GM21723 (cell line): Measurements from ENCODE around the gene LRRIQ1.

Experiments used
- ATAC-seq: cut with Tn5 transposase; IDR thresholded peaks from one replicate; pipeline ENCODE4 v1.9.1; 2021; ENCODE audit warnings: mild to moderate bottlenecking, moderate library complexity; ENCODE audit not compliant: unreplicated experiment

LRRIQ1 gene

DNA sequence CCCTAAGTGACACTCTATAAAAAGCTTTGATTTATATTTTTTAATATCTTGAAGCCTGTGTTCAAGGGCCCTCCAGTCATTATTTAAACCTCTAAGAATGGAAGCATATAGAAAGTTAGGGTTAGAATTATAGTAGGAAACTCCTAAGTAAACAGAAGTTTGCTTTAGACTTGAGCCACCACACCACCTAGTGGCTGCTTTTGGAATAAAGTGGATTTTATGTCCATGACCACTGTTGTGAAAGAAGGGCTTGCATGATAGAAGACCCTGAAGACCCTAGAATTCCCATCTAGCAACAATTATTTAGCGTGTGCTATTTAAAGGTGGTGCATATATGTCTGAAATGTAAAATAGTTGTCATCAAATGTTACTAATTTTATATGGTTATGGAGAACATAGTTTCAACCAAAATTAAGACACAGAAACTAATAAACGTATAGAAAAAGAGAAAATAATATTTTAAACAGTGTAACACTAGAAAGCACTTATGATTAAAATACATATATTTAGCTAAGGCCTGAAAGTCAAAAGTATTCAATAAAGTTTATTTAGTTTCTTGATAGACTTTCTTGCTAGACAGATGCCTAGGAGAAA, 21.3 kb downstream of the LRRIQ1 start:
- peak; percentile 92 for ATAC-seq

DNA sequence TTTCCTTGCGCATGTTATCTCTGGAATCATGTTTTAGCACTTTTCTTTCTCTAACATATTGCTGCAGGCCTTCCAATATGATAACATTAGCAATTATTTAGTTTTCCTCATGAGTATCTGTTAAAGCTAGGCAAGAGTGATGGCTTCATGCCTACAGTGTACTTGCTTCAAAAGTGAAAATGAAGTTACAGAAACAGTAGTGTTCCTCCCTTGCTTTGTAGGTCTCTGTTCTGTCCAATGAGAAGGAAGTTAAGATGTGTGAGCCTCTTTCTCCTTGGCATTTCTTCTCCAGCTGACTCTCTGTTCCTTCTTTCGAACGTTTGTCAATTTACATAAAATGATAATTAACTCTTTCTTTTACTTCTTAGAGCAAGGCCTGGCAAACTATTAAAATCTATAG, 22.2 kb downstream of the LRRIQ1 start:
- no peak for ATAC-seq

DNA sequence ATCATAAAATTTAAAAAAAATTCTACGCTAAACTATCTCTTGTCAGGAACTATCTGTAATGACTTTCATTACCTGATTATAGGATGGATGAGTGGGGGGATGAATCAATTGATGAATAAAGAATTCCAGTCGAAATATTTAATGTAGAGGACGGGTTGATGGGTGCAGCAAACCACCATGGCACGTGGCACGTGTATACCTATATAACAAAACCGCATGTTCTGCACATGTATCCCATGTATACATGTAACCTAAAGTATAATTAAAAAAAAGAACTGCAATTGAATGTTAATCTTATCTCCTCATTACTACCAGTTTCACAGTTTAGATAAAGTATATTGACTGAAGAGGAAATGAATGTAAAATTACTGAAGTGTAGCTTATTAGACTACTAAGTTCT, 23.4 kb downstream of the LRRIQ1 start:
- no peak for ATAC-seq

DNA sequence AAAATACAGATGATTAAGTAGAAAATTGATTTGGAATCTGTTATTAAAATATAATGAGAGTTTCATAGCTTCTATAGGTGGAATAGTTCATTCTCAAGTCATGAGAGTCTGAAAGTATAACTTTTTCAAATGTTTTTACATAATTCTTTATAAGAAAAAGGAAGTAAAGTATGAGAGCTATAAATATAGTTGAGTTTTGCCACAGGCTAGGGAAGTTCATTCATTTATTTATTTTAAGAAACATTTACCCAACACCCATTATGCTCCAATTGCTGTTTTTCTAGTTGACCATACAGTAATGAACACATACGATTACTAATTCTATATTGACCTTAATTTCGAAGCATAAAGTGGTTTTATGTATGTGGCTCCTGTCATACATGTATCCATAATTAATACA, 24.8 kb downstream of the LRRIQ1 start:
- no peak for ATAC-seq

DNA sequence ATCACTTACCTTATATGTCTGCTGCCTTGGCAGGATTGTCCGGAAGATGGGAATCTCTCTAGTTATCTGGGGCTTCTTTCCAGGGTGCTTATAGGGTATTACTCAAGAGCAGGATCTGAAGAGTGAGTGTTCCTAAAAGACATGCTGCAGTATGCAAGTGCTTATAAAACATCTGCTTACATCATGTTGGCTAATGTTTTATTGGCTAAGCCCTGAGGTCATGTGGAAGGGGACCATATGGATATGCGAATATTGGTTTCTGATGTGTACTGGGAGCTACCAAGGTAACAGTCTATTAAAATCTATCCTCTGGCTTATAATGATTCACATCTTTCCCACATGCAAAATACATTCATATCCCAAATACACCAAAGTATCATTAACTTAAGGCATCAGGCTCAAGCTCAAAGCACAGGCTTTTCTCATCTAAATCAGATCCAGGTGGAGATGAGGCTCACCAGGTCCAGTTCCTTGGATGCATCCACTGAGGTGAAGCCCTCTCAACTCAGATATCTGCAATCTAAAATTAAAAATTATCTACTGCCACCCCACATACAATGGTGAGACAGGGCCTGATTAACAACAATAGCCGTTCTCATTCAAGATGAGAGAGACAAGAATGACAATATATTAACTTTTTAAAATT, 29.8 kb downstream of the LRRIQ1 start:
- no peak for ATAC-seq

DNA sequence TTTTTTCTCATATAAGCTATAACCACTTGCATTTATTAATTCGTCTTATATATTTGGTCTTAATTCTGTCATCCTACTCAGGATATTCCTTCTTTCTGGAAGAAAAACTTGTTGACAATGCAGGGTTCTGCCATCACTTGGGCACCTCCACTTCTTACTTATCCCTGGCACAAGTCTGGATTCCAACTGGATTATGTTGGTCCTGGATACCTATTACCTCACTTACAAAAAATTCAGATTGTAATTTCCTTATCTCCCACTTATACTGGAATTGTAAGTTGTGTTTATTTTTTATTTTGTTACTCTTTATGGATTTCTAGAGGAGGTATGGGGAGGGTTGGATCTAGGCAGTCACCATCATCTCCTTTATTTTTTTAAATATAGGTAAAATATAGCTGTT, 36.7 kb downstream of the LRRIQ1 start:
- ATAC-seq: no peak

DNA sequence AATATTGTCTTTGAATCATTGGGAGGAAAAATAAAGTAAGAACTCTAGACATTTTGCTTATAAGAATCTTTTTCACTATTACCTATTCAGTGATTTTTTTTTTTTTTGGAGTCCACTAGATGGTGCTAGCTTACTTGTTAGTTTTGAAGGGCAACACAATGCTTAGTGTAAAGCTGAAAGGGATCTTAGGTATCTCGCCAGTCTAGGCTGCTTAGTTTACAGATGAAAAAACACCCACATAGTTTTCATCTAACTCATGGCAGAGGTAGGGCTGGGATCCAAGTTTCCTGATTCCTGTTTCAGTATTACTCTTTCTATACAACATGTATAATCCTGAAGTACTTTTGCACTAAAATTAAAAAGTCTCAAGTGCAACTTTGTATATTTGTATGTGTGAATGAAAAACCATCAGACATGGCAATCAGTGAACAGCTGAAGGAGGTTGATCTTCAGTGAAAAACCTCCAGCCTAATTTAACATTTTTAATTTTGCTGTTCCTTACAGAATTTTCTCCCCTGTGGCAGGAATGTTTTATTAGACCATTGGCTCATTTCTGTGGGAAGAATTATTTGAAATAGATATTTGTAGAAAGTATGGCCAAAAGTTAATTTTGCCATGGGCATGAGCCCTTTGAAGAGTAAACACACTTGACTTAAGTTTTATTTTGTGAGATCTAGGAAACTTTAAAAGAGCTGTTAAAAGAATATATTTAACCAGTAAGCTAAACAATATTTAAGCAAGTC, 40.7 kb downstream of the LRRIQ1 start:
- ATAC-seq: peak; percentile 85

DNA sequence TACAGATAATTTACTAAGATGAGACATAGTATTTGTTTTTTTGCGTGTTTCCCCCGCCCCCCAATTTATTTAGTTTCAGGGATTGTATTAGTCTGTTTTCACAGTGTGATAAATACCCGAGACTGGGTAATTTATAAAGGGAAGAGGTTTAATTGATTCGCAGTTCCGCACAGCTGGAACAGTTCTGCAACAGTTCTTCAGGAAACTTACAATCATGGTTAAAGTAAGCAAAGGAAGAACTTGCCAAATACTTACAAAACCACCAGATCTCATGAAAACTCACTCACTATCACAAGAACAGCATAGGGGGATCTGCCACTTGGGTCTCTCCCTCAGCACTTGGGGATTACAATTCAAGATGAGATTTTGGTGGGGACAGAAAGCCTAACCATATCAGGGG, 48.9 kb downstream of the LRRIQ1 start:
- no peak for ATAC-seq

DNA sequence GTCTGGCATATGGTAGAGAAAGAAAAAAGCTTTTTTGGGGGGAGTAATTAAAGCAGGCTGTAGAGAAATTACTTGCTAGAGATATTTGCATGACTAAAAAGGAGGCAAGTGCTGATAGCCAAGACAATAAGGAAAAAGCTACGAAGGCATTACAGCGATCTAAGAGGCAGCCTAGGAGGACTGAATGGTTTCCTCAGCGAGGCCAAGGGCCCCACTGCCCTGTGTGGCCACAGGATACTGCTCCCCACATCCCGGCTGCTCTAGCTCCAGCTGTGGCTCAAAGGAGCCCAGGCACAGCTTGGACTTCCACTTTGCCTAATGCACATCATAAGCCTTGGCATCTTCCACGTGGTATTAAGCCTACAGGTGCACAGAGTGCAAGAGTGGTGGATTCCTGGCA, 53.6 kb downstream of the LRRIQ1 start:
- ATAC-seq: no peak

DNA sequence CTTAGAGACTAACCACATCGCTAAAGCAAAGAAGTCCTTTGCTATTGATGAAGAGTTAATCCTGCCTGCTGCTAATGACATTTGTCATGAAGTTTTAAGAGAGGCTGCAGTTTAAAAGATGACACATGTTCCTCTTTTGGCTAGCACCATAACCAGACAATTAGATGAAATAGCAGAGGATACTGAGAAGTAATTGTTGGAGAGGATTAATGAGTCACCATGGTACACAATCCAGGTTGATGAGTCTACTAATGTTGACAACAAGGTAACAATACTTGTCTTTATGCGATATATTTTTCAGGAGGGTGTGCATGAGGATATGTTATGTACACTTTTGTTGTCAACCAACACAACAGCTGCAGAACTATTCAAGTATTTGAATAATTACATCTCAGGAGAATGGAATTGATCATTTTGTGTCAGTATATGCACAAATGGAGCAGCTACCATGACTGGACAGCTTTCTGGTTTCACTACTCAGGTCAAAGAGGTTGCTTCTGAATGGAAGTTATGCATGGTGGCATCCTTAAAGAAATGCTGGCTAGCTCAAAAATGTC, 56.7 kb downstream of the LRRIQ1 start:
- no peak for ATAC-seq

DNA sequence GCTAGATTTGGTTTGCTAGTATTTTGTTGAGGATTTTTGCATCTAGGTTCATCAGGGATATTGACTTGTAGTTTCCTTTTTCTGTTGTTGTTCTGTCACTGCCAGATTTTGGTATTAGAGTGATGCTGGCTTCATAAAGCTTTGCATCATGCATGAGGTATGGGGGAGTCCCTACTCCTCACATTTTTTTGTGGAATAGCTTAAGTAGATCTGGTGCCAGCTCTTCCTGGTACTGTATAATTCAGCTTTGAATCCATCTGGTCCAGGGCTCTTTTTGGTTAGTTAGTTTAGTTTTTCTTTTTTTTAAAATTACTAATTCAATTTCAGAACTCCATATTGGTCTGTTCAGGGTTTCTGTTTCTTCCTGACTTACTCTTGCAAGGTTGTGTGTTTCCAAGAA, 59.4 kb downstream of the LRRIQ1 start:
- no peak for ATAC-seq

DNA sequence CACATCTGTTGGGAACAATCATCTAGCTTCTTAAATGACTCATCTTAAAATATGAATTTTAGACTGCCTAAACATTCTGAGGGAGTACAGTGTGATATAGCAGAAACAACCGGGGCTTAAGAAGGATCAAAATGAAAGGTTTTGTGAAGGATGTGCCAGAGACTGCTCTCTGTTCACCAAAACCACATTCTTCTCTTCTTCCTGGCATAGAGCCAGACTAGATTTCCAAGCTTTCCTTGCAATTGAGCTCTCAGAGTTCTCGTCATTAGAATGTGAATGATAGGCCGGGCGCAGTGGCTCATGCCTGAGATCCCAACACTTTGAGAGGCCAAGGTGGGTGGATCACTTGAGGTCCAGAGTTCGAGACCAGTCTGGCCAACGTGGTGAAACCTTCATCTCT, 94.5 kb downstream of the LRRIQ1 start:
- ATAC-seq: no peak

DNA sequence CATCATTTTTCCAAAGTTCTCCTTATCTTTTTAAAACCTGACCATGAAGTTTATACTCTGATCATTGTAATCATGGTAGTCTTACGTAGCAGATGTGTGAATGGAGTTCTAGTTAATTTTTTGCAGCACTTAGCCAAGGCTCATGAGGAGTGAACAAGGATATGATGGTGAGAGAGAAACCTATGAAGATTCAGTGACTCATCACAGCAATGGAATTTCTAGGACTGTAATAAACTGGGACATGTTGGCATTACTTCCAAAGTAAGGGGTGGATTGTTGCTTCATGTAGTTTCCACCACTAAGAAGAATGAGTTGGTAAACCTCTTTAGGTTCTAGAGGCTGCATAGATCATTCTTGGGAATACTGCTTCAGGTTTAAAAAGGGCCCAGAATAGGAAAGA, 102.7 kb downstream of the LRRIQ1 start:
- no peak for ATAC-seq

DNA sequence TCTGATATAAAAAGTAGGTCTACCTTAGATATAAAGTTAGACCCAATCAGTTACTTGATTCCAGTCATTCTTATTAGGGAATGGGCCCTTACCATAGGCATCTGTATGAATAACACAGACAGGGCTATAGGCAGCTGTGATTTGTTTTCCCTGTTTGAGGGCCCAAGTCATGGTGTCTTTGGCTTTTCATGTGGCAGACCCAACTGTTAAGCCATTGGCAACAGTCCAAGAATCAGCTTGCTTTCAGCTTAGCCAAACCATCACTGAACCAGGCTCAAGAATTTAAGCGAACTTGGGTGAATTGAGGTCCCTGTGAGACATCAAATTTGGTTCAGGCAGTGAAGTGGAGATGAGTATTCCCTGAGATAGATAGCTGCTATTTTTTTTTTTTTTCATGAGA, 111.2 kb downstream of the LRRIQ1 start:
- ATAC-seq: no peak

DNA sequence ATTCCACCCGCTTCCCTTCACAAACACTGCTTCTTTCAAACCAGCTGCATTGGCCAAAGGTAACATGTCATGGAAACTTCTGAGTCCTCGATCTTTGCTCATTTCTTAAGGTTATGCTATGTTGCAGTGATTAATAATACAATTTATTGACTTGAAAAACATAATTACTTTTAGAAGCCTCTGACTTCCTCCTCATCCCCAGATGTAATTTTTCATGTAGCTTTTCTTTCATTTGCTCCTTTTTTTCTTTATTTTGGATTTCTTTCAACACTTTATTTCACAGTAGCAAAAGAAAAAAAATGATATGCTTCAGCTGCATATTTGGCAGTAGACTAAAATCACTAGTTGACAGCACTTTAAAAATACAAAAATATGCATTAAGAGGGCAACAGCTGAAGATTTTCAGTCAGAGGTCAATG, 116.2 kb downstream of the LRRIQ1 start:
- ATAC-seq: no peak

DNA sequence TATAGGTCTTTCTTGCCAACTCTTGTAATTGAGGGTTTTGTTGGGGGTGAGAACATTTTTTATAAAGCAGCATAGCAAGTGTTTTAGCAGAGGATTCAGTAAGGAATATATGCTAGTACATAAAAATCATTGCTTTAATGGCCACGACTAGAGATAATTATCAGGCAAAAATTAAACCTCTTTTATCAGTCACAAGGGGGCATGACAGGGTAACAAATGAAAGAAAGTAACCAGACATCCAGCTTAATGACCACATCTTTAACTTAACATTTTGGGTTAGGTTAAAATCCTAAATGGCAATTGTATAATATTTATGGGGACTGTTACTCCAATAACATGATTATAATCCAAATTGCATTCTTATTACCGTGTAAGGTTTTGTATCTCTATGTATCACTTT, 119.6 kb downstream of the LRRIQ1 start:
- no peak for ATAC-seq

DNA sequence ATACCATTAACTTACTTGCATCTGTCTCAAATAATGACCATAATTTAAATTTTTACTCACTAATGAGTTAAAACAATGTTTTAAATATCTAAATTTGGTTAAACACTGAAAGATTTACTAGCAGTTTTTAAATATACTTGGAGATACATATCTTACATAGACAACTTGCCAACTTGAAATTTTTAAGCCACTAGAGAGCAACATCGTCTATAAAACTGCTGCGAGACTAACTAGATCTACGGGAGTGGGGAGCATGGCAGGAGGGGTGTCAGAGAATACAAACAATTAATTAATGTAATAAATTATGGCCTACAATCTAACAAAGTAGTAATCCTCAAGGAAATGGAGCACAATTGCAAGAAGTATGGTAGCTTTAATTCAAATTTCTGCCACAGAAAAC, 120.4 kb downstream of the LRRIQ1 start:
- no peak for ATAC-seq

DNA sequence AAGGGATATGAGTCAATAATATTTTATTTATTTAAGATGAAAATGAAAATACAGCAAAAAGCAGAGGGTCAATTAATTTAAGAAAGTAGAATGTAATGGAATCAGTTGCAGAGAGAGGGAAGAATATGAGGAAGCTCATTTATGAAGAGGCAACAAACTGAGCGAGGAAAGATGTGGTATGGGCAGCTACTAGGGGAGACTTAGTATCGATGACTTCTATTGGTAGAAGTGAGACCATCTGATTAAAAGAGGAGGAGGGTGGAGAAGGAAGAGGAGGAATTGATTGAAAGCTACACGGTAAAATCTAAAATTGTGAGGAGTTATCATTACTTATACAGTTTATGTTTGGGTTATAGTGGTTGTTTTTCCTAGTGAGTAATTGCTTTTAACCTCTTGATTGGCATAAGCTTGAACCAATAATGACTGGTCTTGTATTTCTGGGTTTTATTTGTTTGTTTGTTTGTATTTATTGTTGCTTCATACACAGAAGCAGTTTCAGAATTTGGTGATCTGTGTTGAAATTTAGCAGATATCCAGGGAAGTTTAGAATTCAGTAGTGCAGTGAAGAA, 121.0 kb downstream of the LRRIQ1 start:
- no peak for ATAC-seq

DNA sequence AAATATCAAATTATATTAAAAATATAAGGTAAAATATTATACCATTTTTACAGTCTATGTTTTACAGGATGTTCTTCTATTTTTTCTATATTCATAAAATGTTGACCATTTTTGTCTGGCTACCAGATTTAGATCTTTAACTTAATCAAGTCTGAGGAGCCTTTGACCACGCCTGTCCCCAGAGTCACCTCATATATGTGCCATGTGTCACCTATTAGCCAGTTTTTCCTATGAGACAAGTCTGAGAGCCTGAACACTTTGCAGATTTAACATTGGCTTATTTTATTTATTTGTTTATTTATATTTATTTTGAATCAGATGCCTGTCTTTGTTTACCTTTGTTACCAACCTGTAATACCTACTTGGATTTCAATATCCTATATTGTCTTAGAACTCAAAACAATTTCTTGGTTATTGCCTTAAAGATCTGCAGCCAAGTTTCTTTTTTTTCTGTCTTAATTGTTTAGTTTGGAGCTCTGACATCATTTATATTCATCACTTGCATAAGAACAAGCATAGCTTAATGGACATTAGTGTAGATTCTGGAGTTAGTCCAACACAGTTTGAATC, 127.7 kb downstream of the LRRIQ1 start:
- ATAC-seq: no peak

DNA sequence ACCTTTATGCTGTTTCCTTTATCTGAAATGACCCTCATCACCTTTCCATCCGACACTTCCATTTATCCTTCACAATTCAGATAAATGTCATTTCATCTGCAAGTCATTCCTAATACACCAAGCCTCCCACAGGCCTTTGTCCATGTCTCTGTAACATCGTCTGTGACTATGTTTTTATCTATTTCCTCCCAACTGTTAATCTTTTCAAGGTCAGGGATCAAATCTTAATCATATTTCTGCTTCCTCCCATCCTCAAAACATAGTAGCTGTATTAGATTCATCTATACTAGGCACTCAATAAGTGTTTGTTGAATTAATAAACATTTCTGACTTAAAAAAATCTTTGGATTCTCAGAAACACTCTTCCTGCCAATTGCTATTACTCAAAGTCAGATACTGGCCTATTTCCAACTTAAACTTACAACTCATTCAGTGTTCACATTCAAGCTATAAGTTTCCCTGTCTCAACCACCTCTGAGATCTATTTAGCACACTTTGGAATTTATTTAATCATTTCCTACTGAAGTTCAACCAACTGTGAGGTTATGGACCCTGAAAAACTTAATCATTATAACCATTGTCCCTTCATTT, 143.6 kb downstream of the LRRIQ1 start:
- ATAC-seq: no peak

DNA sequence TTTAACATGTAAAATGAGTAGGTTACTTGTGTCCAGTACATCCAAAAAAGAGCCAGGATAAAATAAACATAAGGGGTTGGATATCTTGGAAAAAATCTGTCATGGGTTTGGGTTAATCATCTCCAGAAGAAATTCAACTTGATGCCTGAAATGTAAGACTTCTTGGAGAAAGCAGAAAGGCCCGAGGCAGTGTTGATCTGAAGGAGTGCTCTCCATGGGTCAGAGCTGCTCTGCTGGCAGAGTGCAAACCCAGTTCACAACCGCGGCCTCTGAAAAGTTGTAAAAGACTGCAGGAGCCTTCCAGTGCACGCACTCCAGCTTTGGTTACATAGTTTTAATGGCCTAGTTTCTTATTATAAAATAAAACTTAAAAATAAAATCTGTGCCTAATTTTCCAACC, 146.5 kb downstream of the LRRIQ1 start:
- no peak for ATAC-seq
